NCI-H510A (cell line): Measurements from ENCODE around the gene MYRF.

Source experiments
- DNase-seq: peaks from one replicate; lab custom pipeline; 2025; lab: John Stamatoyannopoulos, UW

Gene MYRF

GRCh38 chr11:61795459-61795858, 43.0 kb downstream of the MYRF start:
- no peak for DNase-seq

GRCh38 chr11:61795876-61796526, 43.6 kb downstream of the MYRF start:
- DNase-seq, result no peak

- peak; percentile 29 for DNase-seq
Measured at GRCh38 chr11:61797263-61797944, 45.0 kb downstream of the MYRF start.

GRCh38 chr11:61799665-61800284, 47.3 kb downstream of the MYRF start:
- no peak for DNase-seq

- no peak for DNase-seq
Measured at GRCh38 chr11:61800331-61801281, 48.2 kb downstream of the MYRF start.

GRCh38 chr11:61802605-61803004, 50.2 kb downstream of the MYRF start:
- no peak for DNase-seq

GRCh38 chr11:61803889-61804647, 51.6 kb downstream of the MYRF start:
- DNase-seq, result no peak

GRCh38 chr11:61805146-61805545, 52.7 kb downstream of the MYRF start:
- DNase-seq, result no peak

GRCh38 chr11:61806785-61807184, 54.3 kb downstream of the MYRF start:
- no peak for DNase-seq

GRCh38 chr11:61810671-61811175, 58.3 kb downstream of the MYRF start:
- no peak for DNase-seq

- no peak for DNase-seq
Measured at GRCh38 chr11:61811831-61812230, 59.4 kb downstream of the MYRF start.

GRCh38 chr11:61812736-61813411, 60.4 kb downstream of the MYRF start:
- DNase-seq, result no peak

- DNase-seq, result no peak
Measured at GRCh38 chr11:61814247-61814957, 62.0 kb downstream of the MYRF start.

- DNase-seq, result peak; percentile 83
Measured at GRCh38 chr11:61814958-61815789, 62.7 kb downstream of the MYRF start.

- DNase-seq, result peak; percentile 82
Measured at GRCh38 chr11:61815790-61816735, 63.6 kb downstream of the MYRF start.

GRCh38 chr11:61816736-61817455, 64.5 kb downstream of the MYRF start, which contains the start of gene FADS1:
FADS1 (minus strand) TSS chr11:61817003; CDS start chr11:61816929, 74 bp downstream.
- DNase-seq, result peak; percentile 95
